Right kidney (tissue), 1 donor: Measurements from ENCODE around the gene TTC27.

Experiments used
- DNase-seq: peaks from one replicate; pipeline ENCODE4 v3.0.0-alpha.2; 2016

TTC27 gene

GRCh38 chr2:32666704-32667103 is 38.9 kb downstream of the TTC27 start:
- no peak for DNase-seq

GRCh38 chr2:32668254-32668653 is 40.4 kb downstream of the TTC27 start:
- DNase-seq: no peak

GRCh38 chr2:32671885-32672533 is 44.2 kb downstream of the TTC27 start:
- DNase-seq: no peak

GRCh38 chr2:32678825-32679224 is 51.0 kb downstream of the TTC27 start:
- DNase-seq: no peak

GRCh38 chr2:32680942-32681341 is 53.1 kb downstream of the TTC27 start:
- DNase-seq: no peak

GRCh38 chr2:32683520-32684086 is 55.8 kb downstream of the TTC27 start:
- no peak for DNase-seq

GRCh38 chr2:32688541-32688940 is 60.7 kb downstream of the TTC27 start:
- DNase-seq: no peak

- no peak for DNase-seq
Observed at GRCh38 chr2:32691678-32692077, 63.8 kb downstream of the TTC27 start.

GRCh38 chr2:32696439-32696838 is 68.6 kb downstream of the TTC27 start:
- DNase-seq: no peak

- no peak for DNase-seq
Observed at GRCh38 chr2:32697156-32697555, 69.3 kb downstream of the TTC27 start.

GRCh38 chr2:32699151-32699550 is 71.3 kb downstream of the TTC27 start:
- no peak for DNase-seq

- DNase-seq: no peak
Observed at GRCh38 chr2:32701806-32702205, 74.0 kb downstream of the TTC27 start.

GRCh38 chr2:32702303-32703064 is 74.6 kb downstream of the TTC27 start:
- no peak for DNase-seq

- DNase-seq: no peak
Observed at GRCh38 chr2:32706815-32707579, 79.1 kb downstream of the TTC27 start.

GRCh38 chr2:32711219-32711618 is 83.4 kb downstream of the TTC27 start:
- DNase-seq: no peak

GRCh38 chr2:32711908-32712501 is 84.2 kb downstream of the TTC27 start:
- DNase-seq: no peak

GRCh38 chr2:32712870-32713269 is 85.0 kb downstream of the TTC27 start:
- DNase-seq: no peak

- DNase-seq: no peak
Observed at GRCh38 chr2:32714521-32714920, 86.7 kb downstream of the TTC27 start.

- DNase-seq: no peak
Observed at GRCh38 chr2:32715391-32715841, 87.6 kb downstream of the TTC27 start.

GRCh38 chr2:32715981-32716380 is 88.1 kb downstream of the TTC27 start:
- DNase-seq: no peak

- DNase-seq: no peak
Observed at GRCh38 chr2:32716598-32716997, 88.7 kb downstream of the TTC27 start.

- no peak for DNase-seq
Observed at GRCh38 chr2:32718752-32719151, 90.9 kb downstream of the TTC27 start.

GRCh38 chr2:32719430-32719829 is 91.6 kb downstream of the TTC27 start:
- DNase-seq: no peak
